Astrocyte of the hippocampus (primary cell): ENCODE measurements around the gene DPM1.

Experiments
- DNase-seq: peaks from one replicate; pipeline ENCODE4 v3.0.0; 2011; ENCODE audit warnings: low read depth, low spot score

The DPM1 gene

DNA sequence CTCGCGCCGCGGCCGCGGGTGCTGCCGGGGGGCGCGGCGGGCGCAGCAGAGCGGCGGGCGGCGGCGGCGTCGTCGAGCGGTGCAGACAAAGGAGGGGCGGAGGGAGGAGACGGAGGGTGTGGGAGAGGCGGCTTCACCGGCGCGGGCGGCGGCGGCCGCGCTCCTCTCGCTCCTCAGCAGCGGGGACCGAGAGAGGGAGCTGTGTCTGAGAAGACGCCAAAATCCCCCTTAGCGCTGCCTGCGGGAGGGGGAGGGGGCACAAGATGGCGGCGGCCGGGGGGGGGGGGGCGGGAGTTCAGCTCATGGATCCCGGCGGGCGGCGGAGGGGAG lies 27.4 kb downstream of the DPM1 start:
- DNase-seq = no peak

DNA sequence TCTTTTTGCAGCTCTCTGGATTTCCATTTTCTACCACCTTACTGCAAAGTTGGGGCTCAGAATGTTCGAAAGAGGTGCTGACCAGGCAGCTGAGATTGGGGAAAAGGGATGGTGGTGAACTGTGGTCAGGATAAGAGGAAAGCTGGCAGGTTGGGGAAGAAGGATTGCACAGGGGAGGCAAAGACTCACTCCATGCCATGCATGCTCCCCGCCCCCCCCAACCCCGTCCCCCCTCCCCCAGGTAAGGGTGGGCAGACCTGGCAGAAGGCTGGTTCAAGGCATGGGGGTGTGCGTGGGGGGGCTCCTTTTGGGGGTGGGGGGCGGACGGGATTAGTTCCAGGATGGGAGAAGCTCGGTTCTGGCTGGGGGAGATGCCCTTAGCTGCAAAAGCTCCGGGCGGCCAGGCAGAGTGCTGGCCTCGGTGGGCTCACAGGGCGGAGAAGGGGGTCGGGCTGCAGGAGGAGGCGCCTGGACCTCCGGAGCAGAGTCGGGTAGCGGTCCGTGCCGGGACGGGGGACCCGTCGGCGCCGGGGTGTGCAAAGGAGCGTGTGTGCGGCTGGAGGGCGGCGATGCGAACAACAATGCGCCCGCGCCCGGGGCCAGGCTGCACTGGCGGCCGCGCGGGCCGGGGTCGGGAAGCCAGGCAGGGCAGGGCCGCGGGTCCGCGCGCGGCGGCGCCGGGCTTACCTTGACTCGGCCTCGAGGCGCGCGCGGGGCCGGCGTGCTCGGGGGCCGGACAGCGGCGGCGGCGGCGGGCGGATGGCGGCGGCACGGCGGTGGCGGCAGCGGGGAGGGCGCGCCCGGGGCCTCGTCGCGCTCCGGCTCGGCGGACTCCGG lies 28.0 kb downstream of the DPM1 start:
- peak; percentile 51 for DNase-seq

- peak; percentile 97 for DNase-seq
Measured at GRCh38 chr20:50929299-50930138, 28.8 kb downstream of the DPM1 start.

- no peak for DNase-seq
Measured at GRCh38 chr20:50928469-50928868, 29.9 kb downstream of the DPM1 start.

- DNase-seq = no peak
Measured at GRCh38 chr20:50926530-50926929, 31.8 kb downstream of the DPM1 start.

GRCh38 chr20:50924261-50924920 lies 33.9 kb downstream of the DPM1 start:
- DNase-seq = no peak

DNA sequence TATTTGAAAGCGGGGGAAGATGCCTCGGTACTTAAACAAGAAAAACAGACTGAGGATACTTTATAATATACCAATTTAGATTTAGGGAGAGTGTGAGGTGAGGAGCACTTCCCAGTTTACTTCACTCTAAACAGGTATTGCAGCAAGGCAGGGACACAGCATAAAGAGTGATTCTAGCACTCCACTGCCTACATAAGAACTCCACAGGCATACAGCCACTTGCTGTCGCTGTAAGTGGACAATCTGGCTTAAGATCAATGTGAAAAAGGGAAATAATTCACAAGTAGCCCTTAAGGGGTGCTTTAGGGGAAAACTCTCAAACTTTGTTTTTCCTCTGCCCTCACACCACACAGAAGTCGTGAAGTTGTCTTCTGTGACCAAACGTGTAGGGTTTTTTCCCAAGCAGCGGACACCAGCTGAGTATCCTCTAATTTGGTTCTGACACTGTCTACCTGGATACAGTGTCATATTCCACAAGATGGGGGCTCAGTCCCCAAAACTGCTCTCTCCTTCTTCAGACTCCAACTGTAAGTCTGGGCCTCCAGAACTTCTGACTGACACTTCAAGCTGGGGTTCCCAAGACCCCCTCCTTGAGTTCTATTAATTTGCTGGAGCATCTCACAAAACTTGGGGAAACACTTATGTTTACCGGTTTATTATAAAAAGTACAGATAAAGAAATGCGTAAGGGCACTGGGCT lies 36.4 kb downstream of the DPM1 start:
- no peak for DNase-seq

- DNase-seq = no peak
Measured at GRCh38 chr20:50920997-50921396, 37.3 kb downstream of the DPM1 start.

DNA sequence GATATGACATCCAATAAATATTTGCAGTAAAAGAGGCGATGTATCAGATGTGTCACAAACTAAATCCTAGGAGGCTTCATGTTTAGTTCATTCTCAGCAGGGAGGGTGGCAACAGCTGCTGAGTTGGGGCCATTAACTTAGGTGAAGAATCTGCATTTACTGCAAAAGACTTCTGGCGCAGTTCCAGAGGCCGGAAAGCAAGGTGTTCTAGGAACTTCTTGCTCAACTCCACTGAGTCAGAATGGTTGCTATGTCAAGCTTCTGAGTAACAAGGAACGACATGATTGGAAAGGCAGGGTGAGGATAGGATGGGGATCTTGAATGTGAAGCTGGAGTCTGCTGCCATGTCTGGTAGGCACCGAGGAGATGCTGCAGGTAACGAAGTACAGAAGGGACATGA lies 38.8 kb downstream of the DPM1 start:
- DNase-seq = peak; percentile 45

GRCh38 chr20:50918403-50918802 lies 39.9 kb downstream of the DPM1 start:
- peak; percentile 16 for DNase-seq

GRCh38 chr20:50916934-50917333 lies 41.4 kb downstream of the DPM1 start:
- DNase-seq = no peak

GRCh38 chr20:50916257-50916656 lies 42.1 kb downstream of the DPM1 start:
- peak; percentile 30 for DNase-seq

DNA sequence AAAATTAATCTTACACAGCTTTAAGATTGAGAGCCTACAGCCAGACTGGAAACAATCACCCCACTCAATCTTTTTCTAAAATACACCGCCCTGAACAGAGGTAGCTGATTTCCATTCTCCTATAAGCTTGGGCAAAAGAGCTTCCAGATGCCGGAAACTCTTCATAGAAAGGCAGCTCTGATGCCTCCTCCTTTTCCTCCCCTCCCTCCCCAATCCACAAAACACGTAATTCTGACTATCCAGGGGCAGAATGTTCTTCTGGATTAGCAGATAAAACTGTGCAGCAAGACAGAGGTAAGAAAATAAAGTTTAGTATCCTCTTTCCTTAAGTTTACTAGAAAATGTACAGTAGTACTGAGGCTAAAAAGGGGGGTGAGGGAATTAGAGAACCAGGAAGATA lies 42.9 kb downstream of the DPM1 start:
- peak; percentile 19 for DNase-seq

GRCh38 chr20:50913690-50914375 lies 44.5 kb downstream of the DPM1 start:
- peak; percentile 47 for DNase-seq

DNA sequence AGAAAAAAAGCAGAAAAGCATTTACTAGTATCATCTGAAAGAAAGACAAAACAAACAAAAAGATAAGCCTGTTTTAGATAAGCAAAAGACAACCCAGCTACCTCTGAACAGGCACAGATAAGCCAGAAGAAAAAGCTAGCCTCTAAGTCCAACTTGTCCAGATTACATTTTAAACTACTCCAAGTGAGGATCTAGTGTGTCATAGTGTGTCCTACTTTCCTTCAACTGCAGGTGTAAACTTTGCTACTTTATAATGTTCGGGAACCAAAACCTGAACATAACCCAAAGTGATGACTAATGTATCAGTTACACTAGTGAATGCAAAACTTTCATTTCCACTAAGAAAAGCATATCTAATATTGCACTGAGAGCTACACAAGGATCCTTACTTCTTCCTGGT lies 46.6 kb downstream of the DPM1 start:
- DNase-seq = no peak

GRCh38 chr20:50911030-50911429 lies 47.3 kb downstream of the DPM1 start:
- no peak for DNase-seq

DNA sequence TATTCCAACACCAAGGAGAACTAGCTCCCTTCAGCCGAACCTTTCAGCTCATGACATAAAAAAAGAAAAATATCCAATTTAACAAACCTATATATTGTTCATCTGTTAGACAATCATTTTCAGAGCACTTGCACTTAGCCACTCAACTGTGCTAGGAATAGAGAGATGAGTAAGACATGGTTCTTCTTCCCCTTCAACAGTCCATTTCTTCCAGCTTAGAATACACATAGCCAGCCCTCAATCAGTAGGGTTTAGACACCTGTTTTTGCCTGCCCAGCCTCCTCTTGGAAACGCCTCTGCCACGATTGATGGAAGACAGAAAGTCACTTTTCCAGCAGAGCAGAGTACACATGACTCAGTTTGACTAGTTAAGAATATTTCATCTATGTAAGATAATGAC lies 48.9 kb downstream of the DPM1 start:
- DNase-seq = no peak

DNA sequence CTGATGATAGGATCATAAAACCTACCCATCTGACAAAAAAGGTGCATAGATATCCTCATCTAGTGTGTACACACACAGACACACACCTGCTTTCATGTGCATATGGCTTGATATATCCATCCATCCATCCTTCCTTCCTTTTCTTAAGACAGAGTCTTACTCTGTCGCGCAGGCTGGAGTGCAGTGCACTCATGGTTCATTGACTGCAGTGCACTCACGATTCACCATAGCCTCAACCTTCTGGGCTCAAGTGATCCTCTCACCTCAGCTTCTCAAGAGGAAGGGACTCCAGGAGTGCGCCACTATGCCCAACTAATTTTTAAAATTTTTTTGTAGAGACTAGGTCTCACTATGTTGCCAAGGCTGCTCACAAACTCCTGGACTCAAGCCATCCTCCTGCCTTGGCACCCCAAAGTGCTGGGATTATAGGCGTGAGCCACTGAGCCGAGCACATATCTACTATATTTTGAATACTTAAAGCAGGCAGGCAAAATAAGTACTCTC lies 54.2 kb downstream of the DPM1 start:
- DNase-seq = no peak

GRCh38 chr20:50903353-50904051 lies 54.8 kb downstream of the DPM1 start:
- no peak for DNase-seq

GRCh38 chr20:50901301-50901700 lies 57.0 kb downstream of the DPM1 start:
- DNase-seq = no peak
